ENCODE measurements around the gene SERGEF.

- TF ChIP-seq POLR2A (IDR thresholded peaks at IDR 0.05): no peak
- no peak for TF ChIP-seq CTCF (IDR thresholded peaks at IDR 0.05)
These were observed 61.0 kb downstream of the SERGEF start for GRCh38 chr11:17951685-17952388.

Measured in heart left ventricle (tissue), 13 donors.